Measurements from ENCODE around the gene JAZF1.

The JAZF1 gene

DNA sequence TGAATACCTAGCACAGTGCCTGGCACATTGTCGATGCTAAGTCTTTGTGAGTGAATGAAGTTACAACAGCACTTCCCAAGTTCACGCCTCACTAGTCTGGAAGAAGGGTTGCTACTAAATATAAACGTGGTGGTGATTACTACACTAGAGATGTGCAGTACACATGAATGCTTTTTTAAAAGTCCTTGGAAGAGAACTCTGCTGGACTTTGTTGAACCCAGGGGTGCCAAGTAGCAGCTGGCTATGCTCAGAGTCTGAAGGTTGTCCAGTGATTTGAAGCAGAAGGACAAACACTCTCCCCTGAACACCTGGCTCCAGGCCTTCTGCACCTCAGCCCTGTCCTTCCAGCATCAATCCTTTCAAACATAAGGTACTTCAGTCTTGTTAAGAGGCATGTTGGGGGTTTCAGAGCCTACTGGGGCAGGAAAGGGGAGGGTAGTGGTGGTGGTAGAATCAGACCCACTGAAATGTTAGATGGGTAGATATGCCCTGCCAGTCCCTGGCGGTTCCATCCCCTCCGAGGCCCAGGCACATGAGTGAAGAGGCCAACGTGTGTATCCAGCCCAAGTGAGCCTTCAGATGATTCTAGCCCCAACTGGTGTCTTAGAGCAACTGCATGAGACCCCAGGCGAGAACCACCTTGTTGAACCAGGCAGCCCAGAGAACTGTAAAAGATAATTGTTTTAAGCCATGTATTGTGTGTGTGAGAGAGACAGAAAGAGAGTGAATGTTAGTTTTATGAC is 346.2 kb downstream of the JAZF1 start:
- no peak for TF ChIP-seq TEAD4 (IDR thresholded peaks at IDR 0.05)
- TF ChIP-seq ZBTB7A (IDR thresholded peaks at IDR 0.05; ENCODE audit: low read depth) = no peak

DNA sequence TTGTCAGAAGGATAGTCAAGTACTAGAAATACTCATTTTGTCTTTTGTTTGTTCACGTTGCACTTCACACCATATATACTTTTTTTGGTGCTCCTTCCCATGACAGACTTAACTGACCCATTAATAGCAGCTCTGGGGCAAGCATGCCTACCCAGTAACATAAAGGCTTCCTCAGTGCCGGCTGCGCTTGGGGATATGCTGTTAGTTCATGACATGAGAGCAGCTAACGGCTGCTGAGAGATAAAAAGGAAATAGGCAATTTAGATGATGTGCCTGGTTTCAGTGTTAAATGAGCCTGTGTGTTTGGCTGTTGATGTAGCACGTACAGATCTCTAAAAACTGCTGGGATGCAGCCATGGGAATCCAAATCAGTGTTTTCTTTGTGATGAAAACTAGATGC is 354.2 kb downstream of the JAZF1 start:
- no peak for TF ChIP-seq ZBTB7A (IDR thresholded peaks at IDR 0.05; ENCODE audit: low read depth)
- no peak for TF ChIP-seq CEBPB (IDR thresholded peaks at IDR 0.05)
- no peak for TF ChIP-seq TCF12 (IDR thresholded peaks at IDR 0.05; ENCODE audit: low read depth)
- no peak for TF ChIP-seq NFIC (IDR thresholded peaks at IDR 0.05)
- no peak for TF ChIP-seq TEAD4 (IDR thresholded peaks at IDR 0.05)
- no peak for TF ChIP-seq RAD21 (IDR thresholded peaks at IDR 0.05; ENCODE audit: low read depth)

DNA sequence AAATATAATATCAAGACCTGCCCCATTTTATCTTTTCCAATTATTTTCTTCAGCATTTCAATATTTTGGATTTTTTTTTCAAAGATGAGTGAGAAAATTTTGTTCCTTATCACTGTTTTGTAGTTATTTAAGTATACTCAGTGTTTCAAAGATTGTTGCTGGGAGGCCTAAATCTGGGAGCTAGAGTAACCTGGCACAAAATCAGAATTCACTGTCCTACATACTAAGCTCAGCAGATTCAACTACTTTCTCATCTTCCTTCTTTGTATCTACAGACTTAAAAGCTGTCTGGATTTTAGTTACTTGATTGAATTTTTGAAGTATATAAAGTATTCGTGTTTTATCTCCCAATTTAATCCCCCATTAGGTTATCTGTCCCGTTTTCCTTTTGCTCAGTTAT is 354.7 kb downstream of the JAZF1 start:
- TF ChIP-seq EGR1 (IDR thresholded peaks at IDR 0.05) = no peak
- TF ChIP-seq, protein P1, sequence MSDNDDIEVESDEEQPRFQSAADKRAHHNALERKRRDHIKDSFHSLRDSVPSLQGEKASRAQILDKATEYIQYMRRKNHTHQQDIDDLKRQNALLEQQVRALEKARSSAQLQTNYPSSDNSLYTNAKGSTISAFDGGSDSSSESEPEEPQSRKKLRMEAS (IDR thresholded peaks at IDR 0.05) = no peak
- no peak for TF ChIP-seq RAD21 (IDR thresholded peaks at IDR 0.05; ENCODE audit: low read depth)
- TF ChIP-seq NFIC (IDR thresholded peaks at IDR 0.05) = no peak
- TF ChIP-seq CREB1 (IDR thresholded peaks at IDR 0.05; ENCODE audit: low read depth) = no peak
- TF ChIP-seq, protein P2, sequence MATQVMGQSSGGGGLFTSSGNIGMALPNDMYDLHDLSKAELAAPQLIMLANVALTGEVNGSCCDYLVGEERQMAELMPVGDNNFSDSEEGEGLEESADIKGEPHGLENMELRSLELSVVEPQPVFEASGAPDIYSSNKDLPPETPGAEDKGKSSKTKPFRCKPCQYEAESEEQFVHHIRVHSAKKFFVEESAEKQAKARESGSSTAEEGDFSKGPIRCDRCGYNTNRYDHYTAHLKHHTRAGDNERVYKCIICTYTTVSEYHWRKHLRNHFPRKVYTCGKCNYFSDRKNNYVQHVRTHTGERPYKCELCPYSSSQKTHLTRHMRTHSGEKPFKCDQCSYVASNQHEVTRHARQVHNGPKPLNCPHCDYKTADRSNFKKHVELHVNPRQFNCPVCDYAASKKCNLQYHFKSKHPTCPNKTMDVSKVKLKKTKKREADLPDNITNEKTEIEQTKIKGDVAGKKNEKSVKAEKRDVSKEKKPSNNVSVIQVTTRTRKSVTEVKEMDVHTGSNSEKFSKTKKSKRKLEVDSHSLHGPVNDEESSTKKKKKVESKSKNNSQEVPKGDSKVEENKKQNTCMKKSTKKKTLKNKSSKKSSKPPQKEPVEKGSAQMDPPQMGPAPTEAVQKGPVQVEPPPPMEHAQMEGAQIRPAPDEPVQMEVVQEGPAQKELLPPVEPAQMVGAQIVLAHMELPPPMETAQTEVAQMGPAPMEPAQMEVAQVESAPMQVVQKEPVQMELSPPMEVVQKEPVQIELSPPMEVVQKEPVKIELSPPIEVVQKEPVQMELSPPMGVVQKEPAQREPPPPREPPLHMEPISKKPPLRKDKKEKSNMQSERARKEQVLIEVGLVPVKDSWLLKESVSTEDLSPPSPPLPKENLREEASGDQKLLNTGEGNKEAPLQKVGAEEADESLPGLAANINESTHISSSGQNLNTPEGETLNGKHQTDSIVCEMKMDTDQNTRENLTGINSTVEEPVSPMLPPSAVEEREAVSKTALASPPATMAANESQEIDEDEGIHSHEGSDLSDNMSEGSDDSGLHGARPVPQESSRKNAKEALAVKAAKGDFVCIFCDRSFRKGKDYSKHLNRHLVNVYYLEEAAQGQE (IDR thresholded peaks at IDR 0.05; ENCODE audit: low read depth) = no peak

DNA sequence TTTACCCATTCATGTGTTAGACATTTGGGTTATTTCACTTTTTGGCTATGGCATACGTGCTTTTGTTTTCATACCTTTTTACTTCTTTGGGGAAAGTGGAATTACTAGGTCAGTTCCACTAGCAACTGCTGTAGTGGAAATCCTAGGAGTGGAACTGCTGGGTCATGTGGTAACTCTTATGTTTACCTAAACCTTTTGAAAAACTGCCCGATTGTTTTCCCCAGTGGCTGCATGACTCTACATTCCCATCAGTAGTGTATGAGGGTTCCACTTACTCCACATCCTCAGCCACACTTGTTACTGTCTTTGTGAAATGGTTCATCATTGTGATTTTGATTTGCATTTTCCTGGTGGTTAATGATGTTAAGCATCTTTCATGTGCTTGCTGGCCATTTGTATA is 358.4 kb downstream of the JAZF1 start:
- TF ChIP-seq, protein P3, sequence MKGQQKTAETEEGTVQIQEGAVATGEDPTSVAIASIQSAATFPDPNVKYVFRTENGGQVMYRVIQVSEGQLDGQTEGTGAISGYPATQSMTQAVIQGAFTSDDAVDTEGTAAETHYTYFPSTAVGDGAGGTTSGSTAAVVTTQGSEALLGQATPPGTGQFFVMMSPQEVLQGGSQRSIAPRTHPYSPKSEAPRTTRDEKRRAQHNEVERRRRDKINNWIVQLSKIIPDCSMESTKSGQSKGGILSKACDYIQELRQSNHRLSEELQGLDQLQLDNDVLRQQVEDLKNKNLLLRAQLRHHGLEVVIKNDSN (IDR thresholded peaks at IDR 0.05) = no peak
- TF ChIP-seq YY1 (IDR thresholded peaks at IDR 0.05; ENCODE audit: low read depth) = no peak
- TF ChIP-seq ZBTB7A (IDR thresholded peaks at IDR 0.05; ENCODE audit: low read depth) = no peak
- no peak for TF ChIP-seq RAD21 (IDR thresholded peaks at IDR 0.05; ENCODE audit: low read depth)
- TF ChIP-seq EGR1 (IDR thresholded peaks at IDR 0.05) = no peak
- TF ChIP-seq TAF1 (IDR thresholded peaks at IDR 0.05; ENCODE audit: low read depth) = no peak
- no peak for TF ChIP-seq CEBPB (IDR thresholded peaks at IDR 0.05)
- TF ChIP-seq, protein P1 (IDR thresholded peaks at IDR 0.05) = no peak
- no peak for TF ChIP-seq NFIC (IDR thresholded peaks at IDR 0.05)

DNA sequence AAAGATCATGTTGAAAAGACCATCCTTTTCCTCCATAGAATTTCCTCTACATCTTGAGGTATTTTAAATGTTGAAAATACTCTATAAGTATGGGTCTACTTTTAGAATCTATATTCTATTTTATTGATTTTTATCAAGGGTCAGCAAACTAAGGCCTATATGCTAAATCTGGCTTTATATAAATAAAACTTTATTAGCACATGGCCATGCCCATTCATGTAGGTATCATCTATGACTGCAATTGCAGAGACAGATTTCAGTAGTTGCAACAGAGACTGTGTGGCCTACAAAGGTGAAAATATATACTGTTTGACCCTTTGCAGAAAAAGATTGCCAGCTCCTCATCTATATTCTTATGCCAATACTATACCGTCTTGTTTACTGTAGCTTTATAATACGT is 367.9 kb downstream of the JAZF1 start:
- TF ChIP-seq, protein P2 (IDR thresholded peaks at IDR 0.05; ENCODE audit: low read depth) = no peak
- no peak for TF ChIP-seq RAD21 (IDR thresholded peaks at IDR 0.05; ENCODE audit: low read depth)

DNA sequence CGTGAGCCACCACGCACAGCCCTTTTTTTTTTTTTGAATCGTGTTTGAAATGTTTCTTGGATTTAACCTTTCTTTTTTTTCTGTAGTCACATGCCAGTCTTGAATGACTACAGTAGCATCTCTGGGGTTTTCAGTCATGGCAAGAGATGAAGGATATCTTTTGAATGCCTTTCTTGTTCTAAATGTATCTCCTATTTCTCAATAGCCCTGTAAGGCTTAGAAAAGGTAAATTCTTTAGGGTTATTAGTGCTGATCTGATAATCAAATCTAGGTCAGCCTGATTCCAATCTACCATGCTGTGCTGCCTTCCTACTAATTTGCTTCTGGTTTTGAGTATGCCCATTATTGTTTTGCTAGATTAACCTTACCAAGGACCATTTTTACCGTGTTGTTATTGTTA is 370.4 kb downstream of the JAZF1 start:
- TF ChIP-seq EP300 (IDR thresholded peaks at IDR 0.05; ENCODE audit: borderline replicate concordance) = no peak
- TF ChIP-seq, protein P1 (IDR thresholded peaks at IDR 0.05) = no peak
- TF ChIP-seq YY1 (IDR thresholded peaks at IDR 0.05; ENCODE audit: low read depth) = no peak
- TF ChIP-seq TCF12 (IDR thresholded peaks at IDR 0.05; ENCODE audit: low read depth) = no peak
- TF ChIP-seq NFIC (IDR thresholded peaks at IDR 0.05) = no peak
- no peak for TF ChIP-seq EGR1 (IDR thresholded peaks at IDR 0.05)
- TF ChIP-seq, protein P3 (IDR thresholded peaks at IDR 0.05) = no peak
- TF ChIP-seq, protein P2 (IDR thresholded peaks at IDR 0.05; ENCODE audit: low read depth) = no peak
- TF ChIP-seq RAD21 (IDR thresholded peaks at IDR 0.05; ENCODE audit: low read depth) = no peak
- no peak for TF ChIP-seq TEAD4 (IDR thresholded peaks at IDR 0.05)
- no peak for TF ChIP-seq FOXM1 (IDR thresholded peaks at IDR 0.05; ENCODE audit: borderline replicate concordance, low read depth)
- TF ChIP-seq CREB1 (IDR thresholded peaks at IDR 0.05; ENCODE audit: low read depth) = no peak
- TF ChIP-seq ZBTB7A (IDR thresholded peaks at IDR 0.05; ENCODE audit: low read depth) = no peak
- no peak for TF ChIP-seq CEBPB (IDR thresholded peaks at IDR 0.05)
